Adrenal gland (tissue), 5 donors: ENCODE data around the gene FOXO1.

Source experiments
- POLR2A ChIP-seq, 2 donors: fragments of 450-650 bp; IDR thresholded peaks; one replicate each; pipeline ENCODE4 v1.6.1; 2017; ENCODE audit warnings: antibody characterized with exemption in 2 of 2, mild to moderate bottlenecking in 2 of 2, moderate library complexity in 1 of 2
- TF ChIP-seq, protein P1 (sequence below), 6 experiments: fragments of 450-650 bp in 4 of 6; fragments of 200-600 bp in 2 of 6; sonication (generic) in 1 of 6; IDR thresholded peaks; 1 replicate in 5 of 6; 2 replicates in 1 of 6; pipeline versions ENCODE4 v1.5.1 to v1.8.0; 2016 to 2021; ENCODE audit warnings: antibody characterized with exemption in 6 of 6, mild to moderate bottlenecking in 2 of 6, moderate library complexity in 1 of 6
- donor health status: DM: no; HTN: no; CAD: no.

DNA sequence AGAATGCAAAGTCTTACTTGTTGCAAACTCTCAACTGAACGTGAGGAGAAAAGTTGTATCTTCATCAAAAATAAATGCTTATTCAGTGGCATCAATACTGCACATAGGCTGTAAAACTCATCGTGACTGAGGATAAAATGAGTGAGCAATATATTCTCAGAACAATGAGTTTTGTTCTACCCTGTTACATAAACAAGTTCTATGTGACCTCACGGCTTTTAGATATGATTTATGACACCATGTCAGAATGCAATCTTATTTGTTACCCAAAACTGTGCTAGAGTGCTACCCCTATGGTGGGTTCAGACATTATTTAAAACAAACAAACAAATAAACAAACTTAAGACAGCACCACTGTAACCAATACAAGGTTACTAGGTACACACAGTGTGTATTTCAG, 55.4 kb downstream of the FOXO1 start:
- TF ChIP-seq, protein P1, sequence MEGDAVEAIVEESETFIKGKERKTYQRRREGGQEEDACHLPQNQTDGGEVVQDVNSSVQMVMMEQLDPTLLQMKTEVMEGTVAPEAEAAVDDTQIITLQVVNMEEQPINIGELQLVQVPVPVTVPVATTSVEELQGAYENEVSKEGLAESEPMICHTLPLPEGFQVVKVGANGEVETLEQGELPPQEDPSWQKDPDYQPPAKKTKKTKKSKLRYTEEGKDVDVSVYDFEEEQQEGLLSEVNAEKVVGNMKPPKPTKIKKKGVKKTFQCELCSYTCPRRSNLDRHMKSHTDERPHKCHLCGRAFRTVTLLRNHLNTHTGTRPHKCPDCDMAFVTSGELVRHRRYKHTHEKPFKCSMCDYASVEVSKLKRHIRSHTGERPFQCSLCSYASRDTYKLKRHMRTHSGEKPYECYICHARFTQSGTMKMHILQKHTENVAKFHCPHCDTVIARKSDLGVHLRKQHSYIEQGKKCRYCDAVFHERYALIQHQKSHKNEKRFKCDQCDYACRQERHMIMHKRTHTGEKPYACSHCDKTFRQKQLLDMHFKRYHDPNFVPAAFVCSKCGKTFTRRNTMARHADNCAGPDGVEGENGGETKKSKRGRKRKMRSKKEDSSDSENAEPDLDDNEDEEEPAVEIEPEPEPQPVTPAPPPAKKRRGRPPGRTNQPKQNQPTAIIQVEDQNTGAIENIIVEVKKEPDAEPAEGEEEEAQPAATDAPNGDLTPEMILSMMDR (IDR thresholded peaks at IDR 0.05) = no peak
- no peak for TF ChIP-seq POLR2A (IDR thresholded peaks at IDR 0.05)
